Mesothelial cell of epicardium (in vitro differentiated cells): Measurements from ENCODE around the gene CACNA1C. TPM values are rescaled to one million over a fixed set of nuclear protein-coding genes. Genes with fewer than 3 reads are reported as not detected.

Experiments used
- DNase-seq, 2 experiments: peaks; one replicate each; pipeline ENCODE4 v3.0.0; 2021; ENCODE audit warnings: low spot score in 2 of 2; ENCODE audit not compliant: unreplicated experiment in 2 of 2
- H3K27ac Mint-ChIP-seq: 2 replicates; pipeline ENCODE4 v1.8.0; 2021; ENCODE audit warnings: mixed read lengths
- H3K27me3 Mint-ChIP-seq: 2 replicates; pipeline ENCODE4 v1.8.0; 2021; ENCODE audit warnings: low read depth, mixed read lengths
- H3K36me3 Mint-ChIP-seq: 2 replicates; pipeline ENCODE4 v1.8.0; 2021; ENCODE audit warnings: mixed read lengths
- H3K4me1 Mint-ChIP-seq: 2 replicates; pipeline ENCODE4 v1.8.0; 2021; ENCODE audit warnings: mixed read lengths
- H3K4me3 Mint-ChIP-seq: 2 replicates; pipeline ENCODE4 v1.8.0; 2021; ENCODE audit warnings: mild to moderate bottlenecking, moderate library complexity, mixed read lengths
- H3K9me3 Mint-ChIP-seq: 2 replicates; pipeline ENCODE4 v1.8.0; 2021; ENCODE audit warnings: mixed read lengths
- total RNA-seq: library from RNA; stranded (reverse); gene quantifications from 3 replicates; pipeline ENCODE4 v1.2.1, GENCODE V29; 2021
- TF ChIP-seq, protein P1 (sequence below): fragments of 200-600 bp; sonication (generic); IDR thresholded peaks from one replicate; pipeline ENCODE4 v1.5.0; 2021; ENCODE audit warnings: antibody characterized with exemption; ENCODE audit not compliant: unreplicated experiment

Gene CACNA1C
- total RNA-seq, 1 donor from 2014 or later, result 33.6 TPM

GRCh38 chr12:2467447-2468195, 414.8 kb downstream of the CACNA1C start:
- Mint-ChIP-seq H3K4me3 (no peak overlapping the region), H3K36me3 (peaks cover 5% of the 10 kb centered on the region), H3K27me3 (no peaks in the 10 kb centered on the region), H3K27ac (no peak overlapping the region), H3K9me3 (peaks cover 6% of the 10 kb centered on the region), H3K4me1 (no peaks in the 10 kb centered on the region)
- TF ChIP-seq, protein P1, sequence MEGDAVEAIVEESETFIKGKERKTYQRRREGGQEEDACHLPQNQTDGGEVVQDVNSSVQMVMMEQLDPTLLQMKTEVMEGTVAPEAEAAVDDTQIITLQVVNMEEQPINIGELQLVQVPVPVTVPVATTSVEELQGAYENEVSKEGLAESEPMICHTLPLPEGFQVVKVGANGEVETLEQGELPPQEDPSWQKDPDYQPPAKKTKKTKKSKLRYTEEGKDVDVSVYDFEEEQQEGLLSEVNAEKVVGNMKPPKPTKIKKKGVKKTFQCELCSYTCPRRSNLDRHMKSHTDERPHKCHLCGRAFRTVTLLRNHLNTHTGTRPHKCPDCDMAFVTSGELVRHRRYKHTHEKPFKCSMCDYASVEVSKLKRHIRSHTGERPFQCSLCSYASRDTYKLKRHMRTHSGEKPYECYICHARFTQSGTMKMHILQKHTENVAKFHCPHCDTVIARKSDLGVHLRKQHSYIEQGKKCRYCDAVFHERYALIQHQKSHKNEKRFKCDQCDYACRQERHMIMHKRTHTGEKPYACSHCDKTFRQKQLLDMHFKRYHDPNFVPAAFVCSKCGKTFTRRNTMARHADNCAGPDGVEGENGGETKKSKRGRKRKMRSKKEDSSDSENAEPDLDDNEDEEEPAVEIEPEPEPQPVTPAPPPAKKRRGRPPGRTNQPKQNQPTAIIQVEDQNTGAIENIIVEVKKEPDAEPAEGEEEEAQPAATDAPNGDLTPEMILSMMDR, result no peak
- DNase-seq, result no peak

DNA sequence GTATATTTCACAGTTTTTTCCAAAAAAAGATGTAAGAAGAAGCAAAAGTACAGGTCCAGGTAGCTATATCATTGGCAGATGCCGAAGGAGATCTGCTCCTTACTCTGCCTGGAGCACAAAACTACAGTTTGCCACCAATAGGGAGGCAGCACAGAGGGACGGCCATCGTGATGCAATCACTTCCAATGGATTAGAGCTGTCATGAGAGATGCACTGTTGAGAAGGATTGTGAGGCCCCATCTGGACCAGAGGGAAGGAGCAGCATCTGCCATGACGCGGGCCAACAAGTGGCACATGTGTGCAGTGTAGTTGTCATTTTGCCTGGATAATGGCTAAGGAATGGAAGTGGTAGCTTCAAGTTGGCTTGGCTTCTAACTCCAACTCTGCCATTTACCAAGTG, 423.2 kb downstream of the CACNA1C start:
- no peak for DNase-seq
- Mint-ChIP-seq H3K36me3 (peaks cover 8% of the 10 kb centered on the region), H3K4me1 (no peaks in the 10 kb centered on the region), H3K9me3 (peaks cover 13% of the 10 kb centered on the region), H3K4me3 (no peak overlapping the region), H3K27me3 (no peaks in the 10 kb centered on the region), H3K27ac (no peak overlapping the region)
- TF ChIP-seq, protein P1, result no peak

GRCh38 chr12:2477009-2477766, 424.4 kb downstream of the CACNA1C start:
- TF ChIP-seq, protein P1, result no peak
- Mint-ChIP-seq H3K27ac (no peak overlapping the region), H3K4me1 (no peaks in the 10 kb centered on the region), H3K4me3 (no peak overlapping the region), H3K9me3 (peaks cover 10% of the 10 kb centered on the region), H3K36me3 (peaks cover 9% of the 10 kb centered on the region), H3K27me3 (no peaks in the 10 kb centered on the region)
- DNase-seq, result no peak

DNA sequence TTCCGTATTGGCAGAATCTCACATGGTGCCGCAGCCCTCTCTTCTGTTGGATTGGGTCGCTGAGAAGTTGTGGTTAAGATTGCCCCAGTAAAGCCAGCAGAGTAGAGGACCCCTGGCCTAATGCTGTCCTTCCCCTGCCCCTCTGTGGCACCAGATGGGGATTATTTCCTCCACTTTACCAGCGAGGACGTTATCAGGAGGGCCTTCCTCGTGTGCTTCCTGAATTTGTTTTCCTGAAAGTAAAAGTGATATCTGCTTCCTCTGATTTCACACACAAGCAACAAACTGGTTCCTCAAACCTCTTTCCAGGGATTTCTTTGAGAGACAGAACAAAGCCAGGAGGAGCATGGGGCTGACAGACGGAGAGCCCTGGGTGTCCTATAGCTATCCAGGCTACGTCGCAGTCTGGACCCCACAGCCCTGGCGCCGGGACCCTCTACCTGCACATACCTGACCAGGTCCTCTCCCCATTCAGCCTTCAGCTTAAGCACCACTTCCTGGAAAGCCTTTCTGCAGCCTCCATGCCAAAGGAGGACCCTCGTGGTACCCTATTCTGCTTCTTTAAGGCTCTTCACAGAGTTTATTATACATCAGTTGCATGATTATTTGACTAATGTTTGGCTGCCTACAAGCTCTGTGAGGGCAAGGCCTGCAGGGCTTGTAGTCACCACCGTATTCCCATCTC, 427.2 kb downstream of the CACNA1C start:
- no peak for DNase-seq
- Mint-ChIP-seq H3K27me3 (no peaks in the 10 kb centered on the region), H3K4me3 (no peak overlapping the region), H3K36me3 (peaks cover 7% of the 10 kb centered on the region), H3K9me3 (peaks cover 7% of the 10 kb centered on the region), H3K27ac (no peak overlapping the region), H3K4me1 (no peaks in the 10 kb centered on the region)
- TF ChIP-seq, protein P1, result no peak

DNA sequence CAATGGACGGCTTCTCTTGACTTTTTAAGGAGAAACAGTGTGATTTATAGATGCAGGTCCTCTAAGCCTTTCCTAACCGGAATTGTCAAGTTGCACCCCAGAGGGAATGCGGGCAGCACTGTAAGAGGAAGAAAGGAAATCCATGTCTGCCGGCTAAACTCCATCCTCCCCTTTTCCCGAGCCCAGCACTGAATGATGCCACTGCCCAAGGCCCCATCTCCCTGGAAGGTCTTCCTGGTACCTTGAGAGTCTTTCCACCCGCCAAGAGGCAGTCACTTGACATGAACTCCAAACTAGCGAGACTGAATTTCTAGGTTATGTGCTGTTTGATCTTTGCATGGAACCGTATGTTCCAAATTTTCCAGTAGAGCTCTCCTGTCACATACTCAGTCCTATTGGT, 428.6 kb downstream of the CACNA1C start:
- peaks cover 4% of the 10 kb centered on the region for H3K36me3 Mint-ChIP-seq

More for the DNA sequence above, 428.6 kb downstream of the CACNA1C start:
- Mint-ChIP-seq H3K27me3 (no peaks in the 10 kb centered on the region), H3K4me3 (no peak overlapping the region), H3K9me3 (peaks cover 3% of the 10 kb centered on the region), H3K27ac (no peak overlapping the region), H3K4me1 (no peaks in the 10 kb centered on the region)
- TF ChIP-seq, protein P1, result no peak
- no peak for DNase-seq
